Thoracic aorta (tissue), 2 donors: Measurements from ENCODE around the gene RRP7A. TPM values are rescaled to one million over a fixed set of nuclear protein-coding genes. Genes with fewer than 3 reads are reported as not detected.
"Not testable (repeated sequence)": the region's sequence is repeated elsewhere in the genome, so short reads cannot be mapped to it uniquely, and the experiment has no call there.

Experiments used
- ATAC-seq: fragments of 150-250 bp; one replicate; pipeline ENCODE4 v1.8.0; 2017; ENCODE audit warnings: low read depth; ENCODE audit not compliant: insufficient number of reproducible peaks, low FRiP score
- DNase-seq: peaks from one replicate; pipeline ENCODE4 v3.0.0-alpha.2; 2020; ENCODE audit warnings: low spot score
- H3K27ac ChIP-seq, 2 donors: fragments of 200-600 bp; sonication (generic); 1 replicate in 1 of 2; 2 replicates in 1 of 2; pipeline ENCODE4 v1.5.1; 2016; ENCODE audit warnings: mild to moderate bottlenecking in 2 of 2, moderate library complexity in 2 of 2
- H3K27me3 ChIP-seq: fragments of 200-600 bp; sonication (generic); replicated peaks from 2 replicates; pipeline ENCODE4 v1.6.0; 2016; ENCODE audit warnings: mild to moderate bottlenecking; ENCODE audit not compliant: insufficient read depth
- H3K36me3 ChIP-seq: fragments of 200-600 bp; sonication (generic); one replicate; pipeline ENCODE4 v1.5.1; 2016
- H3K4me1 ChIP-seq, 2 donors: fragments of 200-600 bp; sonication (generic); 1 replicate in 1 of 2; 2 replicates in 1 of 2; pipeline versions ENCODE4 v1.5.1 to v1.6.0; 2016; ENCODE audit warnings: low read depth in 2 of 2, mild to moderate bottlenecking in 1 of 2; ENCODE audit not compliant: control insufficient read depth in 1 of 2
- H3K4me3 ChIP-seq: fragments of 200-600 bp; sonication (generic); 2 replicates; pipeline ENCODE4 v1.5.1; 2016; ENCODE audit warnings: mild to moderate bottlenecking
- H3K9me3 ChIP-seq: fragments of 200-600 bp; sonication (generic); 2 replicates; pipeline ENCODE4 v1.5.1; 2016
- total RNA-seq, 2 donors: library from RNA; depleted of rRNA; stranded (reverse); fragments of >200 nt; gene quantifications; one replicate each; pipeline versions ENCODE4 v1.1.0 to v1.2.3, GENCODE V29; 2016
- TF ChIP-seq, protein P1 (sequence below): fragments of 200-600 bp; sonication (generic); IDR thresholded peaks from one replicate; pipeline ENCODE4 v1.5.1; 2019; ENCODE audit warnings: antibody characterized with exemption

RRP7A gene
- total RNA-seq, 2 donors from 2014 or later: 22.0 to 24.1 TPM

DNA sequence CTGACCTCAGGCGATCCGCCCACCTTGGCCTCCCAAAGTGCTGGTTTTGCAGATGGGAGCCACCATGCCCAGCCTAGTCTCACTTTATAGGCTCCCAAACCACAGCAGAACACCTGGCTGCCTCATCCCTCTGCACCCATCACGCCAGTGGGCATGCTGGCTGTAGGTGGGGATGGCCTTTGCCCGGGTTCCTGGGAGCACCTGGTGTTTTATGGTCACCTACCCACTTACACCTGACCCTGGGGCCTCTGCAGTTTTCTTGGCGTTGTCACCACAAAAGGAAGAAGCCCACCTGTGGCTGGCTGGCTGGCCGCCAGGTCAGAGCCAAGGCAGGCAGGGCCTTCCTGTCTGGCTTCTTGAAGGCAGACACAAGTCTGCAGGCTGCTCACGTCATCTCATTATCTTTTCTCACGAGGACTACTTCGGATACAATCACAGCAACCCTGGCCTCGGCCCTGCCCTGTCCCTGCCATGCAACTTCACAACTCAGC is 8.2 kb downstream of the RRP7A start:
- no peak for ATAC-seq

DNA sequence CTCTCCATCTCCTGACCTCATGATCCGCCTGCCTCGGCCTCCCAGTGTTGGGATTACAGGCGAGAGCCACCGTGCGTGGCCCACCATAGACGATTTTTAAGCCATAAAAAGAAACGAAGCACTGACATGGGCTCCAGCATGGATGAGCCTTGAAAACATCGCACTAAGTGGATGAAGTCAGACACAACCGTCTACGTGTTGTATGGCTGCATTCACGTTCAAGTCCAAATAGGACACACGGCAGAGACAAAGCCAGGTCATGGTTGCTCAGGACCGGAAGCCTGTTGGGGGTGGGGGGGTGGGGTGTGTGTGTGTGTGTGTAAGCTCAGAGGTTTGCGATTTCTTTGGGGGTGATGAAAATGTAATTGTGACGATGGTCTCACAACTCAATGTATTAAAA is 10.0 kb downstream of the RRP7A start:
- ATAC-seq (no peak), DNase-seq (no peak)
- Histone ChIP-seq H3K4me3 (no peak overlapping the region), H3K27ac (no peak overlapping the region), H3K9me3 (no peaks in the 10 kb centered on the region), H3K27me3 (no peaks in the 10 kb centered on the region), H3K4me1 (no peaks in the 10 kb centered on the region), H3K36me3 (peaks cover 4% of the 10 kb centered on the region)
- TF ChIP-seq, protein P1, sequence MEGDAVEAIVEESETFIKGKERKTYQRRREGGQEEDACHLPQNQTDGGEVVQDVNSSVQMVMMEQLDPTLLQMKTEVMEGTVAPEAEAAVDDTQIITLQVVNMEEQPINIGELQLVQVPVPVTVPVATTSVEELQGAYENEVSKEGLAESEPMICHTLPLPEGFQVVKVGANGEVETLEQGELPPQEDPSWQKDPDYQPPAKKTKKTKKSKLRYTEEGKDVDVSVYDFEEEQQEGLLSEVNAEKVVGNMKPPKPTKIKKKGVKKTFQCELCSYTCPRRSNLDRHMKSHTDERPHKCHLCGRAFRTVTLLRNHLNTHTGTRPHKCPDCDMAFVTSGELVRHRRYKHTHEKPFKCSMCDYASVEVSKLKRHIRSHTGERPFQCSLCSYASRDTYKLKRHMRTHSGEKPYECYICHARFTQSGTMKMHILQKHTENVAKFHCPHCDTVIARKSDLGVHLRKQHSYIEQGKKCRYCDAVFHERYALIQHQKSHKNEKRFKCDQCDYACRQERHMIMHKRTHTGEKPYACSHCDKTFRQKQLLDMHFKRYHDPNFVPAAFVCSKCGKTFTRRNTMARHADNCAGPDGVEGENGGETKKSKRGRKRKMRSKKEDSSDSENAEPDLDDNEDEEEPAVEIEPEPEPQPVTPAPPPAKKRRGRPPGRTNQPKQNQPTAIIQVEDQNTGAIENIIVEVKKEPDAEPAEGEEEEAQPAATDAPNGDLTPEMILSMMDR: no peak

More for the DNA sequence above, 8.2 kb downstream of the RRP7A start:
- DNase-seq: no peak
- Histone ChIP-seq H3K27ac (no peak overlapping the region), H3K4me3 (no peak overlapping the region), H3K4me1 (no peaks in the 10 kb centered on the region), H3K9me3 (no peaks in the 10 kb centered on the region), H3K36me3 (peaks cover 4% of the 10 kb centered on the region), H3K27me3 (no peaks in the 10 kb centered on the region)
- TF ChIP-seq, protein P1: no peak

DNA sequence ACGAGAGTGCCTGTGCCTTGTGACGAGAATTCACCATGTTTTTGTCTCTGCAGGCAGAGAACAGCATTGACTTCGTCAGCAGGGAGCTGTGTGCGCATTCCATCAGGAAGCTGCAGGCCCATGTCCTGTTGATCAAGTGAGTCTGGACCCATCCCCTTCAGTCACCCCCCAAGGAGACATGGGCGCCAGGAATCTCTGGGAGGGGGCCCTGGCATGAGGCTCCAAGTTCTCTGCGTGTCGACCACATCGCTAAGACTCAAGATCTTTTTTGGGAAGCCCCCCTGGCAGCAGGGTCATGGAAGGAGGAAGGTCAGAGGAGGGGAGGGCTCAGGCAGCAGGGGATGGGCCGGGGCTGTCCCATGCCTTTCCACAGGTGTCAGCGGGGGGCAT is 10.6 kb downstream of the RRP7A start:
- not testable (repeated sequence) for ATAC-seq, DNase-seq, H3K27ac ChIP-seq

DNA sequence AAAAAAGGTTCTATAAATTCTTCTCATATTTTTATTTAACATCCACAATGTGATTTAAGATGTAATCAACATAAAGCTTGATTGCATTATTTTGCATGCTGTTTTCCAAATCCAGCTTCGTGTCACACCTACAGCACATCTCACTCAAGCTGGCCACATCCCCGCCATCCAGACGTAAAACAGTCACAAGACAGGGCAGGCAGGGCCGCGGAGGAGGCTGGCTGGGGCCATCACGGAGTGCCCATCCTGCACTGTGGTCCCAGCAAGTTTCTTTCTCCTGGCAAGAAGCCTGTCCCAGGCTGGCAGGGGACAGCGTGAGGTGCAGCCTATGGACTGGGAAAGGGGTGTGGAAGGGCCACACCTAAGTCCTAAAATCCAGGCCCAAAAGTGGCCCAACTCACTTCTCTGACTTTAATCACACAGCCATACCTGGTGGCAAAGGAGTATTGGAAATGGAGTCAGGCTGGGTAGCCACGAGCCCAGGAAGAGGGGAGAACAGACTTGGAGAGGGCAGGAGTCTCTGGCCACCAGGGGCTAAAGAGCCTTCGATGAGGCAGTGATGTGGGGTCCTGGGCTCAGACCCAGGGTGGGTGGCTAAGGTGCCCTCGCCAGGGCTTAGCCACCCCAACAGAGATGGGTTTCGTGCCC is 11.1 kb downstream of the RRP7A start:
- H3K4me1 ChIP-seq, H3K27me3 ChIP-seq, ATAC-seq, H3K27ac ChIP-seq, H3K9me3 ChIP-seq, H3K36me3 ChIP-seq, H3K4me3 ChIP-seq, DNase-seq: not testable (repeated sequence)

More for the DNA sequence above, 10.6 kb downstream of the RRP7A start:
- H3K36me3 ChIP-seq, H3K27me3 ChIP-seq, H3K4me3 ChIP-seq, H3K4me1 ChIP-seq, H3K9me3 ChIP-seq: not testable (repeated sequence)

DNA sequence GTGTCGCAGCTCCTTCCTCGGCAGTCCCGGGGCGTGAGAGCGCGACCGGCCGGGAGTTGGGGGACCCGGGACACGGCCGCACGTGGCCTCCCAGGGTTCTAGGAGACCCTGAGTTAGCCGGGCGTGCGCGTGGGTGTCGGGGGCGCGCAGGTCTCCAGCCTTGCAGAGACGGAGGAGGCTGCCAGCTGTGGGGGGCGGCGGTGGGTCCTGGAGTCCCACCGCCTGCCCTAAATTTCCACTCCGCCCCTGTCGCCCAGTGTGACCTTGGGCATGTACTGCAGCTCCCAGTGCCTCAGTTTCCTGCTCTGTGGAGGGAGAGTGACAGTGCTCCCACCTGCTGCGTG is 18.8 kb downstream of the RRP7A start:
- no peaks in the 10 kb centered on the region for H3K27me3 ChIP-seq
- no peaks in the 10 kb centered on the region for H3K9me3 ChIP-seq
- H3K27ac ChIP-seq: no peak overlapping the region
- peaks cover 3 to 5% of the 10 kb centered on the region in 2 donors for H3K4me1 ChIP-seq
- H3K4me3 ChIP-seq: peak overlapping the region; percentile 68
- TF ChIP-seq, protein P1: no peak
- ATAC-seq (no peak), DNase-seq (no peak)
- H3K36me3 ChIP-seq: no peaks in the 10 kb centered on the region

DNA sequence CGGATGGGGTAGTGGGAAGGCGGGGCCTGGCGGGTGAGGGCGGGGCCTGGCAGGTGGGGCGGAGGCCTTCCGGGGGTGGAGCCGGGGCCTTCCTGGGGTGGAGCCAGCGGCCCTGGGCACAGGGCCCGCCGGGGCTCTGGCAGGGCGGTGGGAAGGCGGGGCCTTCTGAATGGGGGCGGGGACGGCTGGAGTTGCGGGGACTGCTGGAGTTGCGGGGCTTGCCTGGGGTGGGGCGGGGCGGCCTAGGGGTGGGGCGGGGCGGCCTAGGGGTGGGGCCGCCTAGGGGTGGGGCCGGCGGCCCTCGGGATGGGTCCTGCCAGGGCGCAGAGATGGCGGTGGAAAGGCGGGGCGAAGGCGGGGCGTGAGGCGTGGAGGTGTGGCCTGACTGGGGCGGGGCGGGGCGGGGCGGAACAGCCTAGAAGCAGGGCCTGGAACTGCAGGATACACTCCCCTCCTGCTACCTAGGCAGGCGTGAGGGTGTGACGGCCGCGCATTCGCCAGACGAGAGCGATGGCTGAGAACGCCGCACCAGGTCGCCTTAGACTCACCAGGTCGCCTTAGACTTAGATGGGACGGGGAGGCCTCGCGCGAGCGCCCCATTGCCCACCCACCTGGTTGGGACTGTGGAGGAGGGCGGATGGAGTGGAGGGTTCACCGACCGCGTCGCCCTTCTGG is 19.3 kb downstream of the RRP7A start:
- no peaks in the 10 kb centered on the region for H3K9me3 ChIP-seq
- H3K4me1 ChIP-seq: peaks cover 3 to 5% of the 10 kb centered on the region in 2 donors
- H3K36me3 ChIP-seq: no peaks in the 10 kb centered on the region
- DNase-seq (no peak), ATAC-seq (peak; percentile 39)
- H3K27me3 ChIP-seq: no peaks in the 10 kb centered on the region
- H3K27ac ChIP-seq: no peak overlapping the region
- H3K4me3 ChIP-seq: peak overlapping the region; percentile 68
- TF ChIP-seq, protein P1: no peak

DNA sequence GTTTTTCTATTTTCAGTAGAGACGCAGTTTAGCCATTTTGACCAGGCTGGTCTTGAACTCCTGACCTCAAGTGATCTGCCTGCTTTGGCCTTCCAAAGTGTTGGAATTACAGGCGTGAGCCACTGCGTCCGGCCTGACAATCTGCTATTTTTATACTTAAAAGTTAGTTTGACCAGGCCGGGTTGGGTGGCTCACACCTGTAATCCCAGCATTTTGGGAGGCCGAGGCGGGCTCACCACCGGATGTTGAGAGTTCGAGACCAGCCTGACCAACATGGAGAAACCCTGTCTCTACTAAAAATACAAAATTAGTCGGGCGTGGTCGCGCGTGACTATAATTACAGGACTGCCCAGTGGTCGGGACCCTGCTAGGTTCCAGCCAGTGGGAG is 19.8 kb downstream of the RRP7A start:
- not testable (repeated sequence) for H3K36me3 ChIP-seq, H3K4me1 ChIP-seq, ATAC-seq, H3K27ac ChIP-seq, H3K27me3 ChIP-seq, H3K9me3 ChIP-seq, DNase-seq
- peak overlapping the region; percentile 68 for H3K4me3 ChIP-seq

DNA sequence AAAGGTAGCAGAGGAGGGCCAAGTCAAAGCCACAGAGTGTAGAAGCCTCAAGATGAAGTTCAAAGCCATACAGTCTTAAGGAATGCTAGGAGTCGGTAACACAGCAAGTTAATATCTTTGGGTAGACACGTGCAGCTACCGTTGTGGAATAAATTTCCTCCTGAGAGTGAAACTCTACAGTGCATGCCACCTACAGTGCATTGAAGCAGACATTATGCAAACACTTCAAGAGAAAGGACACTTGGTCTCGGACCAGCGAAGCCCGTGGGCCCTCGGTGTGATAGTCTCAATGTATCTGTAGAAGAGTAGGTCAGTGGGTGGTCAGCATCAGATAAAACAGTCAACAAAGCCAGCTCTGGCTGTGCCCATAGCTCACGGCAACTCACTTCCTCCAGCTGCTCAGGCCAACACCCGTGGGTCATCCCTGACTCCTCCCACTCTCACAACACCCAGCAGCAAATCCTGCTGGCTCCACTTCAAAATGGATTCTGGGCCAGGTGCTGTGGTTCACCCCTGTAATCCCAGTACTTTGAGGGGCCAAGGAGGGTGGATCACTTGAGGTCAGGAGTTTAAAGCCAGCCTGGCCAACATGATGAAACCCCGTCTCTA is 24.0 kb downstream of the RRP7A start:
- H3K27me3 ChIP-seq, H3K4me3 ChIP-seq, H3K9me3 ChIP-seq, H3K4me1 ChIP-seq, ATAC-seq, DNase-seq, H3K27ac ChIP-seq, H3K36me3 ChIP-seq: not testable (repeated sequence)
